ENCODE data around the gene RFLNA.

Gene RFLNA

DNA sequence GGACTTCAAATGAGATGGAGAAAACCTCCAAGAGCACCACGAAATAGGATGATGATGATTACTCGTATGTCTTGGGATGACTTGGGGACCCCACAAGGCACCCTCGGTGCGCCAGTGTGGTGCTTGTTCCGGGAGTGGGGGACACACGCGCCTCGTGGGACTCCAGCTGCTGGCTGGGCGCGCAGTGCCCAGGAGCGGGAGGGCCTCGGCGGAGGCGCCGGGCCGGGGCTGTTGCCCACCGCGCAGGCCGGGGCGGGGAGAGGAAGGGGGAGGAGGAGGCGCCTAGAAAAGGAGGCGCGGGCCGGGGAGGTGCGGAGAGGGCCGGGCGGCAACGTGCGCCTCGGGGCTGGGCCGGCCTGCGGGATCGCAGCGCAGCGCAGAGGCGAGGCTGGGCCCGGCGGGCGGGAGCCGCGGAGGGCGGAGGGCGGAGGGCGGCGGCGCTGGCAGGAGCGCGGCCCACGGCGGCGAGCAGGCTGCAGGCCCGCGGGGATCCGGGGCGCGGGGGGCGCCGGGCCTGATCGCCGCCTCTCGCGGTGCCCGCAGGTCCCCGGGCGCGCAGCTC lies at the start of gene RFLNA:
RFLNA (plus strand) TSS at position 314 of the 562 bp plus-strand sequence. CDS start 337 bp downstream, outside the sequence.
- peak within 1 kb of the TSS in 1 of 2 donors; percentile 69 for H3K9ac ChIP-seq (ENCODE audit: low read depth in 1 of 2, low read length in 2 of 2)
- H3K4me3 ChIP-seq (ENCODE audit: low read depth in 1 of 2, low read length in 2 of 2) = peak within 1 kb of the TSS; percentile 71
- H3K4me1 ChIP-seq (ENCODE audit: control insufficient read depth in 1 of 2, insufficient read depth in 2 of 2, low read length in 2 of 2) = peaks cover 8 to 17% of the 10 kb centered on the region in 2 donors
- H3K27me3 ChIP-seq (ENCODE audit: control insufficient read depth in 1 of 2, insufficient read depth in 2 of 2, low read length in 2 of 2) = peaks cover 0 to 4% of the 10 kb centered on the region in 2 donors
- H3K27ac ChIP-seq (ENCODE audit: low read depth, low read length) = no peak within 1 kb of the TSS
- H3K36me3 ChIP-seq (ENCODE audit: control insufficient read depth in 1 of 2, insufficient read depth in 2 of 2, low read length in 2 of 2) = no peaks in the 10 kb centered on the region
- H3K9me3 ChIP-seq (ENCODE audit: control insufficient read depth in 1 of 2, low read length in 2 of 2) = no peaks in the 10 kb centered on the region

GRCh38 chr12:124247331-124247730 lies 47.6 kb upstream of the RFLNA start:
- Histone ChIP-seq H3K27ac (ENCODE audit: low read depth, low read length) (no peak overlapping the region), H3K4me1 (ENCODE audit: control insufficient read depth in 1 of 2, insufficient read depth in 2 of 2, low read length in 2 of 2) (peaks cover 8 to 9% of the 10 kb centered on the region in 2 donors), H3K36me3 (ENCODE audit: control insufficient read depth in 1 of 2, insufficient read depth in 2 of 2, low read length in 2 of 2) (no peaks in the 10 kb centered on the region)

DNA sequence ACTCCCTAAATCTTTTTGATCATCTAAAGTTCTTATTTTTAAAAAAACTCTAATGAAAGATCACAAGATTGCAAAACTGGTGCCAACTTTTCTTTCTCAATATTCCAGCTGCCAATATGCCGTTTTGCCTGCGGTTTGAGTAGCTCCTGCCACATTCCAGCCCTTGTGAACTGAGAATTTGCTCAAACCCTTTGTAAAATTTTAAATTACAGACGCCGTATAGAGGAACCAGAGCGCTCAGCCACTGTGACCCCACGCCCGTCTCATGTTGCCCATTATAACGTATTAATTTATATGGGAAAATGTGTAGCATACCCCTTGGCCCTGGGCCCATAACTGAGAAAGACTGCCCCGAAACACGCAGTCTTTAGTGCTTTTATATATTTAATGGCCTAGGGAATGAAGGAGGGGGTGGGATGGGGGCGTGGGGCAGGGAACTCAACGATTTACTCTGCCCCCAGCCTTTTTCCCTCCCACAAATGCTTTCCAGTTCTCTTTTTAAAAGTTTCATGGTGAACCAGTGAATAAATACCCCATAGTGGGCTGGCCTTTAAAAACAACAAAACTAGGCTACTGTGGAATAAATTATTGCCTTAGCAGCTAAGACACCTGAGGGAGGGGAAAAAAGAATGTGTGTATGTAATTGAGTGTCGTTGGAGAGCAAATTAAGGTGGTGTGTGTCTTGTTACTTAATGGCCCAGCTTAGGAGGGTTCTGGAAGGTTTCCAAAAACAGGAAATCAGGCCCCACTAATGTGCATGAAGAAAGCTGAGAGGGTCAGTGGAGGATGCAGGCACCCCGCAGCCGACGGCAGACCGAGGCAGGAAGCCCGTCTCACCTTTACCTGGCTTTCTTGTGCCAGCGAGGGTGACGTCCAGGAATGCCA lies 45.7 kb upstream of the RFLNA start:
- no peak overlapping the region for H3K4me3 ChIP-seq (ENCODE audit: low read depth in 1 of 2, low read length in 2 of 2)
- no peaks in the 10 kb centered on the region for H3K27me3 ChIP-seq (ENCODE audit: control insufficient read depth in 1 of 2, insufficient read depth in 2 of 2, low read length in 2 of 2)

More at GRCh38 chr12:124247331-124247730, 47.6 kb upstream of the RFLNA start:
- H3K9me3 ChIP-seq (ENCODE audit: control insufficient read depth in 1 of 2, low read length in 2 of 2) = peaks cover 5 to 10% of the 10 kb centered on the region in 2 donors
- H3K4me3 ChIP-seq (ENCODE audit: low read depth in 1 of 2, low read length in 2 of 2) = no peak overlapping the region
- H3K27me3 ChIP-seq (ENCODE audit: control insufficient read depth in 1 of 2, insufficient read depth in 2 of 2, low read length in 2 of 2) = no peaks in the 10 kb centered on the region
- H3K9ac ChIP-seq (ENCODE audit: low read depth in 1 of 2, low read length in 2 of 2) = no peak overlapping the region

DNA sequence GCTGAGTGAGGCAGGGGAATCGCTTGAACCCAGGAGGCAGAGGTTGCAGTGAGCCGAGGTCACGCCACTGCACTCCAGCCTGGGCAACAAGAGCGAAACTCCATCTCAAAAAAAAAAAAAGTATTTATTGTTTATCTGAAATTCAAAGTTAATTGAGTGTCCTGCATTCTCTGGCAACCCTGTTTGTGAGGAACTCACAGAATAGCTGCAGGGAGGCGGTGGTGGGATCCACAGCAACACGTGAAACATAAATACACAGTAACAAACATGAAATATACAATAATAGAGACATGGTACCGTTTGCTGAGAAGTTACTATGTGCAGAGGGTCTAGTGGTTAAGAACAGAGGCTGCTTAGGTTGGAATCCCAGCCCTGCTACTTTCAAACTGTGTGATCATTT lies 43.7 kb upstream of the RFLNA start:
- Histone ChIP-seq H3K4me3 (ENCODE audit: low read depth in 1 of 2, low read length in 2 of 2) (no peak overlapping the region), H3K9me3 (ENCODE audit: control insufficient read depth in 1 of 2, low read length in 2 of 2) (peaks cover 3 to 10% of the 10 kb centered on the region in 2 donors), H3K27ac (ENCODE audit: low read depth, low read length) (no peak overlapping the region), H3K27me3 (ENCODE audit: control insufficient read depth in 1 of 2, insufficient read depth in 2 of 2, low read length in 2 of 2) (no peaks in the 10 kb centered on the region), H3K9ac (ENCODE audit: low read depth in 1 of 2, low read length in 2 of 2) (no peak overlapping the region), H3K36me3 (ENCODE audit: control insufficient read depth in 1 of 2, insufficient read depth in 2 of 2, low read length in 2 of 2) (no peaks in the 10 kb centered on the region), H3K4me1 (ENCODE audit: control insufficient read depth in 1 of 2, insufficient read depth in 2 of 2, low read length in 2 of 2) (peaks cover under 1% of the 10 kb centered on the region in 2 donors)

More for the DNA sequence above, 45.7 kb upstream of the RFLNA start:
- no peak overlapping the region for H3K9ac ChIP-seq (ENCODE audit: low read depth in 1 of 2, low read length in 2 of 2)
- peaks cover 3 to 10% of the 10 kb centered on the region in 2 donors for H3K9me3 ChIP-seq (ENCODE audit: control insufficient read depth in 1 of 2, low read length in 2 of 2)
- H3K27ac ChIP-seq (ENCODE audit: low read depth, low read length) = no peak overlapping the region
- peaks cover 8 to 9% of the 10 kb centered on the region in 2 donors for H3K4me1 ChIP-seq (ENCODE audit: control insufficient read depth in 1 of 2, insufficient read depth in 2 of 2, low read length in 2 of 2)
- no peaks in the 10 kb centered on the region for H3K36me3 ChIP-seq (ENCODE audit: control insufficient read depth in 1 of 2, insufficient read depth in 2 of 2, low read length in 2 of 2)

GRCh38 chr12:124252964-124253363 lies 41.9 kb upstream of the RFLNA start:
- Histone ChIP-seq H3K36me3 (ENCODE audit: control insufficient read depth in 1 of 2, insufficient read depth in 2 of 2, low read length in 2 of 2) (no peaks in the 10 kb centered on the region), H3K27me3 (ENCODE audit: control insufficient read depth in 1 of 2, insufficient read depth in 2 of 2, low read length in 2 of 2) (no peaks in the 10 kb centered on the region), H3K9ac (ENCODE audit: low read depth in 1 of 2, low read length in 2 of 2) (no peak overlapping the region), H3K27ac (ENCODE audit: low read depth, low read length) (no peak overlapping the region), H3K4me1 (ENCODE audit: control insufficient read depth in 1 of 2, insufficient read depth in 2 of 2, low read length in 2 of 2) (no peaks in the 10 kb centered on the region), H3K9me3 (ENCODE audit: control insufficient read depth in 1 of 2, low read length in 2 of 2) (no peaks in the 10 kb centered on the region), H3K4me3 (ENCODE audit: low read depth in 1 of 2, low read length in 2 of 2) (no peak overlapping the region)

GRCh38 chr12:124254126-124254525 lies 40.8 kb upstream of the RFLNA start:
- no peak overlapping the region for H3K27ac ChIP-seq (ENCODE audit: low read depth, low read length)
- no peaks in the 10 kb centered on the region for H3K36me3 ChIP-seq (ENCODE audit: control insufficient read depth in 1 of 2, insufficient read depth in 2 of 2, low read length in 2 of 2)
- H3K4me1 ChIP-seq (ENCODE audit: control insufficient read depth in 1 of 2, insufficient read depth in 2 of 2, low read length in 2 of 2) = no peaks in the 10 kb centered on the region
- no peak overlapping the region for H3K4me3 ChIP-seq (ENCODE audit: low read depth in 1 of 2, low read length in 2 of 2)
- peaks cover 0 to 8% of the 10 kb centered on the region in 2 donors for H3K27me3 ChIP-seq (ENCODE audit: control insufficient read depth in 1 of 2, insufficient read depth in 2 of 2, low read length in 2 of 2)
- no peaks in the 10 kb centered on the region for H3K9me3 ChIP-seq (ENCODE audit: control insufficient read depth in 1 of 2, low read length in 2 of 2)
- H3K9ac ChIP-seq (ENCODE audit: low read depth in 1 of 2, low read length in 2 of 2) = no peak overlapping the region

- H3K27me3 ChIP-seq (ENCODE audit: control insufficient read depth in 1 of 2, insufficient read depth in 2 of 2, low read length in 2 of 2) = peaks cover 6 to 9% of the 10 kb centered on the region in 2 donors
- no peaks in the 10 kb centered on the region for H3K36me3 ChIP-seq (ENCODE audit: control insufficient read depth in 1 of 2, insufficient read depth in 2 of 2, low read length in 2 of 2)
- H3K9ac ChIP-seq (ENCODE audit: low read depth in 1 of 2, low read length in 2 of 2) = no peak overlapping the region
- H3K4me3 ChIP-seq (ENCODE audit: low read depth in 1 of 2, low read length in 2 of 2) = no peak overlapping the region
- H3K4me1 ChIP-seq (ENCODE audit: control insufficient read depth in 1 of 2, insufficient read depth in 2 of 2, low read length in 2 of 2) = no peaks in the 10 kb centered on the region
- no peaks in the 10 kb centered on the region for H3K9me3 ChIP-seq (ENCODE audit: control insufficient read depth in 1 of 2, low read length in 2 of 2)
- no peak overlapping the region for H3K27ac ChIP-seq (ENCODE audit: low read depth, low read length)
These were observed 35.5 kb upstream of the RFLNA start for GRCh38 chr12:124259154-124260066.

DNA sequence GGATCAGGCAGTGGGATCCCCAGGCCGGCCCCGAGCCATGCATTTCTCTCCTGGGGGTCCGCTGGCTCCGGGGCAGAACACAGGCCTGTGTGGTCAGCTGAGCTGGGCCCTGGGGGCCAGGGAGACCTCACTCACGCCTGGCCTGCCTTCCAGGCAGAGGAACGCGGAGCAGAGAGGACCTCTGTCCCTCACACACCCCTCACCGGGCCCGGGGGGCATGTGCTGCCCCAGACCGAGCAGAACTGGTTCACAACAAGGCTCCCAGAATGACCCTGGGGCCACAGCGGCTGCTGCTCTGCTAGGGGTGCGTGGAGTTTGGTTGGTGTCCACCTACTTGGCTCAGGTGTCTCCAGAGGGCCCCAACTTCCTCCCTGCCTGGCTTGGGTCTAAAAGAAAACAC lies 33.0 kb upstream of the RFLNA start:
- no peaks in the 10 kb centered on the region for H3K36me3 ChIP-seq (ENCODE audit: control insufficient read depth in 1 of 2, insufficient read depth in 2 of 2, low read length in 2 of 2)
- H3K9me3 ChIP-seq (ENCODE audit: control insufficient read depth in 1 of 2, low read length in 2 of 2) = no peaks in the 10 kb centered on the region
- peaks cover 6 to 9% of the 10 kb centered on the region in 2 donors for H3K27me3 ChIP-seq (ENCODE audit: control insufficient read depth in 1 of 2, insufficient read depth in 2 of 2, low read length in 2 of 2)
- no peak overlapping the region for H3K27ac ChIP-seq (ENCODE audit: low read depth, low read length)
- no peak overlapping the region for H3K4me3 ChIP-seq (ENCODE audit: low read depth in 1 of 2, low read length in 2 of 2)
- H3K9ac ChIP-seq (ENCODE audit: low read depth in 1 of 2, low read length in 2 of 2) = no peak overlapping the region
- no peaks in the 10 kb centered on the region for H3K4me1 ChIP-seq (ENCODE audit: control insufficient read depth in 1 of 2, insufficient read depth in 2 of 2, low read length in 2 of 2)

GRCh38 chr12:124264089-124264795 lies 30.7 kb upstream of the RFLNA start:
- H3K27ac ChIP-seq (ENCODE audit: low read depth, low read length) = no peak overlapping the region
- H3K9me3 ChIP-seq (ENCODE audit: control insufficient read depth in 1 of 2, low read length in 2 of 2) = no peaks in the 10 kb centered on the region
- H3K4me1 ChIP-seq (ENCODE audit: control insufficient read depth in 1 of 2, insufficient read depth in 2 of 2, low read length in 2 of 2) = no peaks in the 10 kb centered on the region
- H3K9ac ChIP-seq (ENCODE audit: low read depth in 1 of 2, low read length in 2 of 2) = no peak overlapping the region
- H3K36me3 ChIP-seq (ENCODE audit: control insufficient read depth in 1 of 2, insufficient read depth in 2 of 2, low read length in 2 of 2) = no peaks in the 10 kb centered on the region
- peaks cover under 1 to 6% of the 10 kb centered on the region in 2 donors for H3K27me3 ChIP-seq (ENCODE audit: control insufficient read depth in 1 of 2, insufficient read depth in 2 of 2, low read length in 2 of 2)
- no peak overlapping the region for H3K4me3 ChIP-seq (ENCODE audit: low read depth in 1 of 2, low read length in 2 of 2)

Measured in duodenal mucosa (tissue), 2 donors.